Measurements from ENCODE around the gene GGN.
"Not testable (repeated sequence)": the region's sequence is repeated elsewhere in the genome, so short reads cannot be mapped to it uniquely, and the experiment has no call there.

The GGN gene

GRCh38 chr19:38429055-38429810 lies 41.4 kb upstream of the GGN start:
- no peak overlapping the region for H3K4me3 ChIP-seq (ENCODE audit: low read depth, low read length)
- TF ChIP-seq, protein P1, sequence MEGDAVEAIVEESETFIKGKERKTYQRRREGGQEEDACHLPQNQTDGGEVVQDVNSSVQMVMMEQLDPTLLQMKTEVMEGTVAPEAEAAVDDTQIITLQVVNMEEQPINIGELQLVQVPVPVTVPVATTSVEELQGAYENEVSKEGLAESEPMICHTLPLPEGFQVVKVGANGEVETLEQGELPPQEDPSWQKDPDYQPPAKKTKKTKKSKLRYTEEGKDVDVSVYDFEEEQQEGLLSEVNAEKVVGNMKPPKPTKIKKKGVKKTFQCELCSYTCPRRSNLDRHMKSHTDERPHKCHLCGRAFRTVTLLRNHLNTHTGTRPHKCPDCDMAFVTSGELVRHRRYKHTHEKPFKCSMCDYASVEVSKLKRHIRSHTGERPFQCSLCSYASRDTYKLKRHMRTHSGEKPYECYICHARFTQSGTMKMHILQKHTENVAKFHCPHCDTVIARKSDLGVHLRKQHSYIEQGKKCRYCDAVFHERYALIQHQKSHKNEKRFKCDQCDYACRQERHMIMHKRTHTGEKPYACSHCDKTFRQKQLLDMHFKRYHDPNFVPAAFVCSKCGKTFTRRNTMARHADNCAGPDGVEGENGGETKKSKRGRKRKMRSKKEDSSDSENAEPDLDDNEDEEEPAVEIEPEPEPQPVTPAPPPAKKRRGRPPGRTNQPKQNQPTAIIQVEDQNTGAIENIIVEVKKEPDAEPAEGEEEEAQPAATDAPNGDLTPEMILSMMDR (IDR thresholded peaks at IDR 0.05; ENCODE audit: borderline replicate concordance, insufficient read depth, low read depth, low read length) = no peak

- H3K4me3 ChIP-seq (ENCODE audit: low read depth, low read length) = not testable (repeated sequence)
Measured at GRCh38 chr19:38427035-38427677, 39.3 kb upstream of the GGN start.

- TF ChIP-seq, protein P1 (IDR thresholded peaks at IDR 0.05; ENCODE audit: borderline replicate concordance, insufficient read depth, low read depth, low read length) = no peak
- H3K4me3 ChIP-seq (ENCODE audit: low read depth, low read length) = peak within 1 kb of the TSS; percentile 27
Measured at GRCh38 chr19:38425810-38426466, 38.1 kb upstream of the GGN start, which contains the start of gene RASGRP4. TSS of gene RASGRP4 (minus strand) at chr19:38426219. CDS start at chr19:38426091, 128 bp downstream.

DNA sequence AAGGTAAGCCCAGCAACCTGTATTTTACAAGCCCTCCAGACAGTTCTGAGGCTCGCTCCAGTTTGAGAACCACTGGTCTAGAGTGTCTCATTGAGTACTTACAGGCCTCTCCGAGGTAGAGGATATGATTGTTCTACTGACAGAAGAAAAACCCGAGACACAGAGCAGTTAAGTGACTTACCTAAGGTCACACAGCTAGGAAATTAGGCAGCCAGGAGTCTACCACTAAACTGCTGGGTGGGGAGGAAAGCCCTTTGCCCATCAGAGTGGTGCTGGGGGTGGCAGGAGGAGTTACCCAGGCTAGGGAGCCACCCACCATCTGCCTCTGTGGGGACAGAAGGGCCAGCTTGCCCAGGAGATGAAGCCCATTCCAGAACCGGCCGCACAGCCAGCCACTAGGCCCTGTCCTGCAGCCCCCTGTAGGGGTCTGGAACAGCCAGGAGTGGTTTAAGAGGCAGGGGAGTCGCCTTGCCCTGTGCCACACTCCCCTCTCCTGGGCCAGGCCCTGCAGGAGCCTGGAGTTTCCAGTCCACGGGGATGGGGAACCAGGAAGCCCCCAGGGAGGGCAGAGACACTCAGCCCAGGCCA lies 37.5 kb upstream of the GGN start:
- TF ChIP-seq, protein P1 (IDR thresholded peaks at IDR 0.05; ENCODE audit: borderline replicate concordance, insufficient read depth, low read depth, low read length) = no peak
- H3K4me3 ChIP-seq (ENCODE audit: low read depth, low read length) = peak overlapping the region; percentile 27

- TF ChIP-seq, protein P1 (IDR thresholded peaks at IDR 0.05; ENCODE audit: borderline replicate concordance, insufficient read depth, low read depth, low read length) = no peak
- H3K4me3 ChIP-seq (ENCODE audit: low read depth, low read length) = no peak overlapping the region
Measured at GRCh38 chr19:38424272-38424671, 36.4 kb upstream of the GGN start.

DNA sequence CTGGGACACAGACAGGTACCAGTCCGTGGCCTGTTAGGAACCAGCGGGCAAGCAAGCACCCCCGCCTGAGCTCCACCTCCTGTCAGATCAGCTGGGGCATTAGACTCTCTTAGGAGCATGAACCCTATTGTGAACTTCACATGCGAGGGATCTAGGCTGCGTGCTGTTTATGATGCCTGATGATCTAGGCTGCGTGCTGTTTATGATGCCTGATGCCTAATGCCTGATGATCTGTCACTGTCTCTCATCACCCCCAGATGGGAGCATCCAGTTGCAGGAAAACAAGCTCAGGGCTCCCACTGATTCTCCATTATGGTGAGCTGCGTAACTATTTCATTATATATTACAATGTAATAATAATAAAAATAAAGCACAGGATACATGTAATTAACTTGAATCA lies 34.6 kb upstream of the GGN start:
- no peak overlapping the region for H3K4me3 ChIP-seq (ENCODE audit: low read depth, low read length)
- TF ChIP-seq, protein P1 (IDR thresholded peaks at IDR 0.05; ENCODE audit: borderline replicate concordance, insufficient read depth, low read depth, low read length) = no peak

DNA sequence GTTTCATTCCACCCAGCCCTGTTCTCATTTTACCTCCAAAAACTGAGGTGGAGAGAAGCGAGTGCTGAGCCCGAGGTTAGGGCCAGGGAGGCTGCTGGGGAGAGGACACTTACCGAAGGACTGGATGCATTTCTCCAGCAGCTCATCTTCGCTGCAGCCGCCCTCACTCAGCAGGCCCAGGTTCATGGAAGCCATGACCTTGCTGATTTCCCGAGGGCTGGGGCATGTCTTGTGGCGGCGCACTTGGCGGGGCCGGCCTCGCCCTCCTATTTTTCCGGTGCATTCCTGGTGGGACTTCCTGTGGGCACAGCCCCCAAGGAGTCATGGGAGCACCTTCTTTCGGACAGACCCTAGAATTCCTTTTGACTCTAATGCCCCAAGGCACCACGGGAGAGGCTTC lies 34.0 kb upstream of the GGN start:
- TF ChIP-seq, protein P1 (IDR thresholded peaks at IDR 0.05; ENCODE audit: borderline replicate concordance, insufficient read depth, low read depth, low read length) = no peak
- no peak overlapping the region for H3K4me3 ChIP-seq (ENCODE audit: low read depth, low read length)
